Suprapubic skin (tissue), 4 donors: Measurements from ENCODE around the gene TRAPPC3.

Experiments used
- CTCF ChIP-seq, 2 donors: fragments of 200-600 bp in 1 of 2; fragments of 450-650 bp in 1 of 2; sonication (generic) in 1 of 2; IDR thresholded peaks; one replicate each; pipeline ENCODE4 v1.5.1; 2016 to 2019; ENCODE audit warnings: antibody characterized with exemption in 2 of 2, mild to moderate bottlenecking in 1 of 2, moderate library complexity in 1 of 2
- EP300 ChIP-seq: sonication (generic); formaldehyde crosslinking; IDR thresholded peaks from one replicate; pipeline ENCODE4 v1.6.1; 2017; ENCODE audit warnings: antibody characterized with exemption
- POLR2A ChIP-seq, 2 donors: fragments of 450-650 bp; IDR thresholded peaks; one replicate each; pipeline ENCODE4 v1.6.1; 2017; ENCODE audit warnings: antibody characterized with exemption in 2 of 2, mild to moderate bottlenecking in 2 of 2, moderate library complexity in 2 of 2
- POLR2AphosphoS5 ChIP-seq, 3 donors: sonication (generic); formaldehyde crosslinking; IDR thresholded peaks; one replicate each; pipeline ENCODE4 v1.6.1; 2017; ENCODE audit warnings: antibody characterized with exemption in 3 of 3

GRCh38 chr1:36096500-36097432, 52.5 kb downstream of the TRAPPC3 start:
- TF ChIP-seq CTCF (IDR thresholded peaks at IDR 0.05) (peak in 1 of 2 donors; percentile 21), EP300 (no peak), POLR2A (IDR thresholded peaks at IDR 0.05) (no peak), POLR2AphosphoS5 (IDR thresholded peaks at IDR 0.05) (no peak)
